WTC11 (cell line): ENCODE measurements around the gene TIMM44. TPM values are rescaled to one million over a fixed set of nuclear protein-coding genes. Genes with fewer than 3 reads are reported as not detected.
"Not testable (repeated sequence)": the region's sequence is repeated elsewhere in the genome, so short reads cannot be mapped to it uniquely, and the experiment has no call there.

Experiments used
- ATAC-seq: fragments of 200-7000 bp; cut with Tn5 transposase; 2 replicates; pipeline ENCODE4 v1.10.0; 2021; ENCODE audit warnings: mild to moderate bottlenecking, moderate library complexity
- CTCF ChIA-PET: fragments of 300-600 bp; sonication (Branson Sonifier 250); formaldehyde crosslinking; loops from one replicate; lab custom pipeline; 2021; ENCODE audit warnings: antibody characterized with exemption; lab: Charles Lee
- POLR2A ChIA-PET: fragments of 350-600 bp; sonication (Branson Sonifier 250); formaldehyde crosslinking; loops from one replicate; lab custom pipeline; 2021; ENCODE audit warnings: antibody characterized with exemption; lab: Charles Lee
- DNase-seq: peaks from one replicate; pipeline ENCODE4 v3.0.0; 2021; ENCODE audit warnings: low spot score
- H3K27ac Mint-ChIP-seq: 2 replicates; pipeline ENCODE4 v1.8.0; 2021; ENCODE audit warnings: mixed read lengths
- H3K27me3 Mint-ChIP-seq: 2 replicates; pipeline ENCODE4 v1.8.0; 2021; ENCODE audit warnings: low read depth, mild to moderate bottlenecking, moderate library complexity, mixed read lengths
- H3K36me3 Mint-ChIP-seq: 2 replicates; pipeline ENCODE4 v1.8.0; 2021; ENCODE audit warnings: mixed read lengths
- H3K4me1 Mint-ChIP-seq: 2 replicates; pipeline ENCODE4 v1.8.0; 2022; ENCODE audit warnings: mixed read lengths
- H3K4me3 Mint-ChIP-seq: 2 replicates; pipeline ENCODE4 v1.8.0; 2021; ENCODE audit warnings: mild to moderate bottlenecking, moderate library complexity, mixed read lengths
- H3K9me3 Mint-ChIP-seq: 2 replicates; pipeline ENCODE4 v1.8.0; 2021; ENCODE audit warnings: mixed read lengths
- AFF4 ChIP-seq: sonication (generic); formaldehyde crosslinking; IDR thresholded peaks from 2 replicates; pipeline ENCODE4 v1.8.1; 2023; ENCODE audit warnings: mild to moderate bottlenecking, missing genetic modification reagents, borderline replicate concordance
- CREB1 ChIP-seq: sonication (generic); formaldehyde crosslinking; IDR thresholded peaks from 2 replicates; pipeline ENCODE4 v1.8.0; 2023; ENCODE audit warnings: mild to moderate bottlenecking, missing genetic modification reagents
- MYBL2 ChIP-seq: sonication (generic); formaldehyde crosslinking; IDR thresholded peaks from 2 replicates; pipeline ENCODE4 v1.8.1; 2023; ENCODE audit warnings: mild to moderate bottlenecking, moderate library complexity, missing genetic modification reagents
- NR3C1 ChIP-seq: sonication (generic); formaldehyde crosslinking; conservative IDR thresholded peaks from 2 replicates; pipeline ENCODE4 v1.8.1; 2023; ENCODE audit warnings: low read depth, mild to moderate bottlenecking, missing genetic modification reagents
- RELA ChIP-seq: sonication (generic); formaldehyde crosslinking; IDR thresholded peaks from 2 replicates; pipeline ENCODE4 v1.8.1; 2022; ENCODE audit warnings: missing genetic modification reagents, mild to moderate bottlenecking, borderline replicate concordance
- RORB ChIP-seq: fragments of 250-450 bp; sonication (Bioruptor Pico); IDR thresholded peaks from 2 replicates; pipeline ENCODE4 v1.9.0; 2021; ENCODE audit warnings: mild to moderate bottlenecking
- USF2 ChIP-seq: sonication (generic); formaldehyde crosslinking; IDR thresholded peaks from 2 replicates; pipeline ENCODE4 v1.8.1; 2023; ENCODE audit warnings: mild to moderate bottlenecking, missing genetic modification reagents, moderate library complexity
- ZNF317 ChIP-seq: sonication (generic); formaldehyde crosslinking; IDR thresholded peaks from 2 replicates; pipeline ENCODE4 v1.8.1; 2023; ENCODE audit warnings: low read depth, mild to moderate bottlenecking, moderate library complexity, missing genetic modification reagents, borderline replicate concordance
- ZNF671 ChIP-seq: fragments of 250-450 bp; sonication (Bioruptor Pico); IDR thresholded peaks from 2 replicates; pipeline ENCODE4 v1.8.0; 2021; ENCODE audit warnings: mild to moderate bottlenecking
- total RNA-seq: library from RNA; stranded (reverse); gene quantifications from 3 replicates; pipeline ENCODE4 v1.2.3, GENCODE V29; 2021
- TF ChIP-seq, protein P1 (sequence below): sonication (generic); formaldehyde crosslinking; IDR thresholded peaks from 2 replicates; pipeline ENCODE4 v1.8.0; 2023; ENCODE audit warnings: mild to moderate bottlenecking, missing genetic modification reagents
- TF ChIP-seq, protein P2 (sequence below): sonication (generic); formaldehyde crosslinking; conservative IDR thresholded peaks from 2 replicates; pipeline ENCODE4 v1.8.1; 2022; ENCODE audit warnings: mild to moderate bottlenecking, missing genetic modification reagents

Gene TIMM44
- total RNA-seq, 1 experiment from 2014 or later = 129 TPM

DNA sequence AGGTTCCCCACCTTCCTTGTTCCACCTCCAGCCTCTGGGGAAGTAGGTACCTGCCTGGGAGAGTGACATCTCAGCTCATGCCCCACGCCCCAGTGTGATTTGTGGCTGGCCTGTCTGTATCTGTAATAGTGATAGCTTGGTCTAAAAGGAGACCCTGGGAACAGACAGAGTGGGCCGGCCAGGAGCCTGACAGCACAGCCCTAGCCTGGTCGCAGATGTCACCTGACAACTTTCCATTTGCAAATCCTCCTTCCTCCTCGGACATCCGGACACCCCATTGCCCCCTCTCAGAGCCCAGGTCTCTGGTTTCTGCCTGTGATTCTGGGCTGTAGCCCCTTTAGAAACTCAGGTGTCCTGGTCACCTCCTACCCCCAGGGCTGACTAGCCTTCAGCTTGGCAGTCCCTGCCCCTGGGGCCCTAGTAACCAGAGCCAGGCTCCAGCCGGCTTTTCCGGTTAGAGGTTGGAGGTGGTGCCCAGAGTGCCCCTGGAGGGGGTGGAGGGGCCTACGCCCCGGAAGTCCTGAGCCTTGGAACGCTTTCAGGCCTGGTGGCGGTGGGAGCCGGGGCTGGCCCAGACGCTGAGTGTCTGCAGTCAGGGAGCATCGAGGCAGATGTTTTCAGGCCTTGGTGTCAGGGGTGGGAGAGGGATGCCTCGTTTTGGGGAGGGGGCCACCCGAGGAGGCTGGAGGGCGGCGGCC lies 48.7 kb downstream of the TIMM44 start (continued):
- TF ChIP-seq AFF4 (no peak), ZNF317 (no peak), NR3C1 (no peak), RELA (no peak), MYBL2 (CRISPR knock-in tag) (no peak), RORB (CRISPR knock-in tag) (no peak), USF2 (no peak), ZNF671 (no peak)

DNA sequence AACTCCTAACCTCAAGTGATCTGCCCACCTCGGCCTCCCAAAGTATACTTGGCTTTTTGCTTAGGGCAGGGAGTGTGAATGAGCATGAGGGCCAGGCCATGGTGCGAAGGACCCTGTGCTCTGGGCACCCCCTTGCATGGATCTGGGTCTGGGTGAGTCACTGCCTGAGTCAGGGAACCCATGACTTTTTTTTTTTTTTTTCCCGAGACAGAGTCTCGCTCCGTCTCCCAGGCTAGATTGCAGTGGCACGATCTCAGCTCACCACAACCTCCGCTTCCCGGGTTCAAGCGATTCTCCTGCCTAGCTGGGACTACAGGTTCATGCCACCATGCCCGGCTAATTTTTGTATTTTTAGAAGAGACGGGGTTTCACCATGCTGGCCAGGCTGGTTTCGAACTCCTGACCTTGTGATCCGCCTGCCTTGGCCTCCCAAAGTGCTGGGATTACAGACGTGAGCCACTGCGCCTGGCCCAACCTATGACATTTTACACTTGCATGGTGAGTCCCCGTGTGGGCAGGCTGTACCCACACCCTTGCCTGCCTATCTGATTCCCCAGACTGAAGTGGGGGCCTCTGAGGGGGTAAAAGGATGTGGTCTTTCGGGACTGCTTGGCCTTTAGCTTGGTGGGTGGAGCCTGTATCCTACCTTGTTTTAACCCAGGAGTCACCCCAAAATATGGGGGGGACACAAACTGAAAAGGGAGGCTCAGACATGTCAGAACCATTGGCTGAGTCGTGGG lies 49.9 kb downstream of the TIMM44 start:
- DNase-seq, H3K36me3 Mint-ChIP-seq, ATAC-seq, H3K9me3 Mint-ChIP-seq, H3K27ac Mint-ChIP-seq, H3K4me3 Mint-ChIP-seq, H3K4me1 Mint-ChIP-seq: not testable (repeated sequence)
- ChIA-PET CTCF (interaction anchor here (0.9 kb wide), 1 partner anchor 25 kb away, joined by 4 read pairs; no protein-coding TSS in a partner anchor), POLR2A (interaction anchor here (0.7 kb wide), 1 partner anchor 356 kb away, joined by 3 read pairs; no protein-coding TSS in a partner anchor)
- H3K27me3 Mint-ChIP-seq = peaks cover 29% of the 10 kb centered on the region

DNA sequence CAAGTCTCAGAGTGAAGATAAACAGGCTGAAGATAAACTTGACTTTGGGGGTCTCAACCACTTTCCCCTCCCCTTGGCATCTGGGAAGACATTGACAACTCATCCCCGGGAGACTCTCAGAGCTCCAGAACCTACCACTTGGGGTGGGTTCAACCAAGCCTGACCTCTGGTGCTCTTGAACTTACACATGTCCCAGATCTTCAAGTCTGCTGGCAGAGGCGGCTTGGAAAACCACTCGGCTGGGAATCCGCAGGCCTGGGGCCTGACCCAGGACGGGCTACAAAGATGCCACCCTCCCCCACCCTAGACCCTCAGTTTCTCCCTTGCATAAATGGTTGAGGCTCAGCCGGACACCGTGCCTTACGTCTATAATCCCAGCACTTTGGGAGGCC lies 54.6 kb downstream of the TIMM44 start:
- POLR2A ChIA-PET = interaction anchor here (0.5 to 2.3 kb wide), 3 partner anchors 11 to 28 kb away, joined by 3 to 6 read pairs (median 3); partner anchors contain the start of gene MAP2K7
- no peak overlapping the region for H3K27ac Mint-ChIP-seq
- CTCF ChIA-PET = interaction anchor here (0.6 to 4.7 kb wide), 13 partner anchors 11 to 338 kb away, joined by 3 to 30 read pairs (median 6); partner anchors contain the start of genes MAP2K7, SNAPC2 and TGFBR3L
- no peaks in the 10 kb centered on the region for H3K36me3 Mint-ChIP-seq
- ATAC-seq = no peak; the same call in 1 of the 2 replicates
- no peaks in the 10 kb centered on the region for H3K9me3 Mint-ChIP-seq
- no peak for DNase-seq
- peaks cover 56% of the 10 kb centered on the region for H3K27me3 Mint-ChIP-seq
- TF ChIP-seq, protein P1, sequence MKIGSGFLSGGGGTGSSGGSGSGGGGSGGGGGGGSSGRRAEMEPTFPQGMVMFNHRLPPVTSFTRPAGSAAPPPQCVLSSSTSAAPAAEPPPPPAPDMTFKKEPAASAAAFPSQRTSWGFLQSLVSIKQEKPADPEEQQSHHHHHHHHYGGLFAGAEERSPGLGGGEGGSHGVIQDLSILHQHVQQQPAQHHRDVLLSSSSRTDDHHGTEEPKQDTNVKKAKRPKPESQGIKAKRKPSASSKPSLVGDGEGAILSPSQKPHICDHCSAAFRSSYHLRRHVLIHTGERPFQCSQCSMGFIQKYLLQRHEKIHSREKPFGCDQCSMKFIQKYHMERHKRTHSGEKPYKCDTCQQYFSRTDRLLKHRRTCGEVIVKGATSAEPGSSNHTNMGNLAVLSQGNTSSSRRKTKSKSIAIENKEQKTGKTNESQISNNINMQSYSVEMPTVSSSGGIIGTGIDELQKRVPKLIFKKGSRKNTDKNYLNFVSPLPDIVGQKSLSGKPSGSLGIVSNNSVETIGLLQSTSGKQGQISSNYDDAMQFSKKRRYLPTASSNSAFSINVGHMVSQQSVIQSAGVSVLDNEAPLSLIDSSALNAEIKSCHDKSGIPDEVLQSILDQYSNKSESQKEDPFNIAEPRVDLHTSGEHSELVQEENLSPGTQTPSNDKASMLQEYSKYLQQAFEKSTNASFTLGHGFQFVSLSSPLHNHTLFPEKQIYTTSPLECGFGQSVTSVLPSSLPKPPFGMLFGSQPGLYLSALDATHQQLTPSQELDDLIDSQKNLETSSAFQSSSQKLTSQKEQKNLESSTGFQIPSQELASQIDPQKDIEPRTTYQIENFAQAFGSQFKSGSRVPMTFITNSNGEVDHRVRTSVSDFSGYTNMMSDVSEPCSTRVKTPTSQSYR (CRISPR knock-in tag) = no peak
- TF ChIP-seq ZNF671 = no peak
- TF ChIP-seq, protein P2, sequence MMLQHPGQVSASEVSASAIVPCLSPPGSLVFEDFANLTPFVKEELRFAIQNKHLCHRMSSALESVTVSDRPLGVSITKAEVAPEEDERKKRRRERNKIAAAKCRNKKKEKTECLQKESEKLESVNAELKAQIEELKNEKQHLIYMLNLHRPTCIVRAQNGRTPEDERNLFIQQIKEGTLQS = no peak
- no peak for TF ChIP-seq CREB1 (CRISPR knock-in tag)
- H3K4me1 Mint-ChIP-seq = peaks cover 3% of the 10 kb centered on the region
- peak overlapping the region; percentile 65 for H3K4me3 Mint-ChIP-seq
